ENCODE results near the gene MUC4.

MUC4 gene

GRCh38 chr3:195838714-195839113, 27.0 kb upstream of the MUC4 start:
- no peak overlapping the region for H3K9ac ChIP-seq (ENCODE audit: low read depth, low read length, poor library complexity, severe bottlenecking)
- H2AFZ ChIP-seq (ENCODE audit: low read length): no peak overlapping the region
- no peak overlapping the region for H3K4me2 ChIP-seq (ENCODE audit: low read depth, low read length, poor library complexity, severe bottlenecking)
- H3K4me1 ChIP-seq (ENCODE audit: insufficient read depth, low read length, poor library complexity, severe bottlenecking): no peaks in the 10 kb centered on the region
- H3K27me3 ChIP-seq (ENCODE audit: insufficient read depth, low read length, poor library complexity, severe bottlenecking): no peaks in the 10 kb centered on the region
- TF ChIP-seq EZH2phosphoT487 (IDR thresholded peaks at IDR 0.05; ENCODE audit: borderline replicate concordance) (no peak), CTCF (conservative IDR thresholded peaks at IDR 0.05; ENCODE audit: low read length) (no peak)
- H3K9me2 ChIP-seq (replicated peaks; ENCODE audit: low read depth, low read length): no peaks in the 10 kb centered on the region
- no peaks in the 10 kb centered on the region for H3K9me3 ChIP-seq (ENCODE audit: insufficient read depth, low read depth, low read length)
- H4K20me1 ChIP-seq (ENCODE audit: insufficient read depth, low read length, poor library complexity, severe bottlenecking): no peaks in the 10 kb centered on the region
- no peak overlapping the region for H3K4me3 ChIP-seq (ENCODE audit: low read length, poor library complexity, severe bottlenecking)
- H3K79me2 ChIP-seq (ENCODE audit: insufficient read depth, low read length): no peaks in the 10 kb centered on the region
- H3K36me3 ChIP-seq (ENCODE audit: insufficient read depth, low read length): no peaks in the 10 kb centered on the region
- H3F3A ChIP-seq (ENCODE audit: low read depth): no peaks in the 10 kb centered on the region

- Histone ChIP-seq H3K4me2 (ENCODE audit: low read depth, low read length, poor library complexity, severe bottlenecking) (no peak overlapping the region), H3K9me3 (ENCODE audit: insufficient read depth, low read depth, low read length) (no peaks in the 10 kb centered on the region), H3K36me3 (ENCODE audit: insufficient read depth, low read length) (no peaks in the 10 kb centered on the region), H3K4me3 (ENCODE audit: low read length, poor library complexity, severe bottlenecking) (no peak overlapping the region), H3K9ac (ENCODE audit: low read depth, low read length, poor library complexity, severe bottlenecking) (no peak overlapping the region), H3K9me2 (replicated peaks; ENCODE audit: low read depth, low read length) (no peaks in the 10 kb centered on the region), H3K79me2 (ENCODE audit: insufficient read depth, low read length) (no peaks in the 10 kb centered on the region), H3K27me3 (ENCODE audit: insufficient read depth, low read length, poor library complexity, severe bottlenecking) (no peaks in the 10 kb centered on the region), H2AFZ (ENCODE audit: low read length) (no peak overlapping the region), H4K20me1 (ENCODE audit: insufficient read depth, low read length, poor library complexity, severe bottlenecking) (no peaks in the 10 kb centered on the region), H3F3A (ENCODE audit: low read depth) (no peaks in the 10 kb centered on the region), H3K4me1 (ENCODE audit: insufficient read depth, low read length, poor library complexity, severe bottlenecking) (no peaks in the 10 kb centered on the region)
- TF ChIP-seq CTCF (conservative IDR thresholded peaks at IDR 0.05; ENCODE audit: low read length) (no peak), EZH2phosphoT487 (IDR thresholded peaks at IDR 0.05; ENCODE audit: borderline replicate concordance) (no peak)
Measured at GRCh38 chr3:195836476-195837135, 24.9 kb upstream of the MUC4 start.

- H3K9me3 ChIP-seq (ENCODE audit: insufficient read depth, low read depth, low read length): no peaks in the 10 kb centered on the region
- H2AFZ ChIP-seq (ENCODE audit: low read length): no peak overlapping the region
- no peaks in the 10 kb centered on the region for H3K36me3 ChIP-seq (ENCODE audit: insufficient read depth, low read length)
- no peaks in the 10 kb centered on the region for H4K20me1 ChIP-seq (ENCODE audit: insufficient read depth, low read length, poor library complexity, severe bottlenecking)
- H3K4me1 ChIP-seq (ENCODE audit: insufficient read depth, low read length, poor library complexity, severe bottlenecking): no peaks in the 10 kb centered on the region
- no peak overlapping the region for H3K9ac ChIP-seq (ENCODE audit: low read depth, low read length, poor library complexity, severe bottlenecking)
- no peak for TF ChIP-seq CTCF (conservative IDR thresholded peaks at IDR 0.05; ENCODE audit: low read length)
- no peak for TF ChIP-seq EZH2phosphoT487 (IDR thresholded peaks at IDR 0.05; ENCODE audit: borderline replicate concordance)
- no peaks in the 10 kb centered on the region for H3K9me2 ChIP-seq (replicated peaks; ENCODE audit: low read depth, low read length)
- no peaks in the 10 kb centered on the region for H3K79me2 ChIP-seq (ENCODE audit: insufficient read depth, low read length)
- no peak overlapping the region for H3K4me3 ChIP-seq (ENCODE audit: low read length, poor library complexity, severe bottlenecking)
- H3K27me3 ChIP-seq (ENCODE audit: insufficient read depth, low read length, poor library complexity, severe bottlenecking): no peaks in the 10 kb centered on the region
- H3F3A ChIP-seq (ENCODE audit: low read depth): no peaks in the 10 kb centered on the region
- no peak overlapping the region for H3K4me2 ChIP-seq (ENCODE audit: low read depth, low read length, poor library complexity, severe bottlenecking)
Measured at GRCh38 chr3:195835791-195836190, 24.1 kb upstream of the MUC4 start.
